HuH-7.5 (cell line): ENCODE results near the gene DDX1.
"Not testable (repeated sequence)": the region's sequence is repeated elsewhere in the genome, so short reads cannot be mapped to it uniquely, and the experiment has no call there.

ENCODE experiments used
- DNase-seq: peaks from one replicate; pipeline ENCODE4 v3.0.0; 2011; ENCODE audit warnings: low spot score

Gene DDX1

DNA sequence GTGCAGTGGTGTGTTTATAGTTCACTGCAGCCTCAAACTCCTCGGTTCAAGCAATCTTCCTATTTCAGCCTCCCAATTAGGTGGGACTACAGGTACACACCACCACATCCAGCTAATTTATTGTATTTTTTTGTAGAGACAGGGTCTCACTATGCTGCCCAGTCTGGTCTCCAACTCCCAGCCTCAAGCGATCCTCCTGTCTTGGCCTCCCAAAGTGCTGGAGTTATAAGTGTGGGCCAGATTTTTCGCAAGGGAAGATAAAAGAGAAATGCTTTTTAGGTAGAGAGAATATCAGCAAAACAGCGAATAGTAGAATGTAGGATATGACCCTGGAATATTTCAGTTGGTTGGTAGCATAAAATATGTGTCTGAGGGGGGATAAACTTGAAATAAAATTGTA lies 4.3 kb downstream of the DDX1 start:
- no peak for DNase-seq

DNA sequence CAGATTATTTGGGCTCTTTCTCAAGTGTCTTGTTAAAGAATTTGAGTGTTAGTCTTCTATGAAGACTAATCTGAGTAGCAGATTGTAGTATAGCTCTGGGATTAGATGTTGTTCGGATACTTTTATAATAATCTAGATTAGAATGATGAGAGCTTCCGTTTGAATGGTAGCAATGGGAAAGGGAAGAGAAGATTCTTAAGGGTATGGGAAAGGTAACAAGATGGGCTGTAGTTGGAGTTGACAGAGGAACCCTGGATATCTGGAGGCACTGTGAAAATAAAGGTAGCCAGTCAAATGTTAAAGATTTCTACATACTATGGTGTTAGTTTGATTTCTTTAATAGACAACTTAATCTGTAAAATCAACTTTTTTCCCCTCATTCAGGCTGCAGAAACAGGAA lies 4.7 kb downstream of the DDX1 start:
- no peak for DNase-seq

DNA sequence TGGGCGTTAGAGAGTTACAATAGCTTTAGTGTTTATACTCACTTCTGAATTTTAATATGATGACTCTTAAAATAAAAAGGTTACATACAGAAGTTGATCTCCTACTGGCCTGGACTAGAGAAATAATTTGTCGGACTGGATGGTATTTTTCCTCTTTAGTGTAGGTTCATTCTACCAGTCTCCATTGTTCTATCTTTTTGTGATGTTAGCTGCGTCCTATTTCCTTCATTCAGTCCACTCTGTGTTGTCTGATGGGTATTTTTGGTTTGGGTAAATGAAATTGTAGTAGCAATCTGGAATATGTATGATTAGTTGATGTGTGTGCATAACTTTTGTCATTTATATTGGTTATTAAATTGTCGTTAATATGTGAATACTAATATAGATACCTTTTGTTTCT lies 5.3 kb downstream of the DDX1 start:
- DNase-seq = no peak

- DNase-seq = no peak
Measured at GRCh38 chr2:15599994-15600393, 8.3 kb downstream of the DDX1 start.

DNA sequence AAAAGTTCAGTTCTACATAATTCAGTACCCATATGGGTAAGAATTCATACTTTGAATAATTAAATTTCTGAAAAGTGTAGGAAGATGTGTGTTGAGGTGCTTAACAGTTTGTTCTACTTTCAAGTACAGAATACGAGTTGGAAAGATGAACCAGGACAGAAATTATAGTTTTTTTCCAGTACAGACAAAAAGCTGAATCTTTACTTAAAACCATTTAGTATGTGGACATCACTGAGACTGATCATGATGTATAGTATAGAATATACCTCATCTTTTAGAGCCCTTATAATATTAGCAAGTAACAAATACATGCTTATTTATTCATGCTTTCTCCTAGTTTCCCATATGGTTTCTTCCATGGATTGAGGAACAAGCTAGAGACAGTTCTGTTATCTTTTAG lies 10.0 kb downstream of the DDX1 start:
- no peak for DNase-seq

- DNase-seq = no peak
Measured at GRCh38 chr2:15602393-15602792, 10.7 kb downstream of the DDX1 start.

- no peak for DNase-seq
Measured at GRCh38 chr2:15603044-15603765, 11.5 kb downstream of the DDX1 start.

- no peak for DNase-seq
Measured at GRCh38 chr2:15603948-15604347, 12.3 kb downstream of the DDX1 start.

DNA sequence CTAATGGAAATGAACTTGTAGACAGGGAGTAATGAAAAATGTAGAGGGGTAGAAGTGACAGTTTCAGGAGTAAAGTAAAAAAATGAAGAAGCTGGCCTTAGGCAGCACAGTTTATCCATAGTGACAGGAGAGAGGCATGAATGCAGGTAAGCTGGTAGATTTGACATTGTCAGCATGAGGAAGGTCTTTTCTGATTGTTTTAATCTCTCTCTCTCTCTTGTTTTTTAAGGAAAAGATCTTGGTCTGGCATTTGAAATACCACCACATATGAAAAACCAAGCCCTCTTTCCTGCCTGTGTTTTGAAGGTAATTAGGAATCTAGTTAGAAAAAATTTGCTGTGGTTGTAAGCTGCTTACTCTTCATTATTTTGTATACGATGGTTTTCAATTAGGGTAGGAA lies 14.1 kb downstream of the DDX1 start:
- DNase-seq = no peak

DNA sequence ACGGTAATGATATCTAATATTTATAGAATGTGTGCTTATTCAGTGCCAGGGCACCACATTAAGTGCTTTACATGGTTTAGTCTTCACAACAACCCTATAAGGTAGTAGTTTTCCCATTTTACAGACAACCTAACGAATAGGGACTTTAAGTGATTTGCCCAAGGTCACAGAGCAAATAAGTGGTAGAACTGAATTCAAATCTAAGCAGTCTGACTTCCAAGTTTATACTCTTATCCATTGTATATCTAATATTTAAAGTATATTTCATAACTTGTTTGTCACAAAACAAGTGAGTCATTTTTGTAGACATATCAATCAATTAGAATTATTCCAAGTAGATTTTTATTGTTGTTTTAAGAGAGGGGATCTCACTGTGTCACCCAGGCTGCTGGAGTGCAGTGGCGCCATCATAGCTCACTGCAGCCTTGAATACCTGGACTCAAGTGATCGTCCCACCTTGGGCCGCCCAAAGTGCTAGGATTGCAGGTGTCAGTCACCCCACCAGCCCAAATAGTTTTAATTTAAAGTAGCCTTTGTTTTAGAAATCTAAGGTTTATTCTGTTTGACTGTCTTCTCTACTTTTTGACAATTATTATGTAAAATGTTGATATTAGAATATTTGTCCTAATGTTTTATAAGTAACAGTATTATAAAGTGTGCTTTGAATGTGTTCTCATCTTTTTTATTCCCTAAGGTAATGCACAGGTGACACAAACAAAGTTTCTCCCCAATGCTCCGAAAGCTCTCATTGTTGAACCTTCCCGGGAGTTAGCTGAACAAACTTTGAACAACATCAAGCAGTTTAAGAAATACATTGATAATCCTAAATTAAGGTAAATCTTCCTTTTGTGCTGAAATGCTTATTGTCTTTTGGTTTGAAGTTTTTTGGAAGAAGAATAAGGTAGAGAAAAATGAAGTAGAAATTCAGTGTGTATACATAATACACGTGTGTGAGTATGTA lies 15.1 kb downstream of the DDX1 start:
- DNase-seq = no peak

GRCh38 chr2:15607709-15608391 lies 16.2 kb downstream of the DDX1 start:
- DNase-seq = no peak

GRCh38 chr2:15608392-15608761 lies 16.7 kb downstream of the DDX1 start:
- no peak for DNase-seq

GRCh38 chr2:15609341-15610042 lies 17.8 kb downstream of the DDX1 start:
- DNase-seq = no peak

GRCh38 chr2:15610430-15610952 lies 18.8 kb downstream of the DDX1 start:
- DNase-seq = no peak

GRCh38 chr2:15612101-15612500 lies 20.4 kb downstream of the DDX1 start:
- not testable (repeated sequence) for DNase-seq

DNA sequence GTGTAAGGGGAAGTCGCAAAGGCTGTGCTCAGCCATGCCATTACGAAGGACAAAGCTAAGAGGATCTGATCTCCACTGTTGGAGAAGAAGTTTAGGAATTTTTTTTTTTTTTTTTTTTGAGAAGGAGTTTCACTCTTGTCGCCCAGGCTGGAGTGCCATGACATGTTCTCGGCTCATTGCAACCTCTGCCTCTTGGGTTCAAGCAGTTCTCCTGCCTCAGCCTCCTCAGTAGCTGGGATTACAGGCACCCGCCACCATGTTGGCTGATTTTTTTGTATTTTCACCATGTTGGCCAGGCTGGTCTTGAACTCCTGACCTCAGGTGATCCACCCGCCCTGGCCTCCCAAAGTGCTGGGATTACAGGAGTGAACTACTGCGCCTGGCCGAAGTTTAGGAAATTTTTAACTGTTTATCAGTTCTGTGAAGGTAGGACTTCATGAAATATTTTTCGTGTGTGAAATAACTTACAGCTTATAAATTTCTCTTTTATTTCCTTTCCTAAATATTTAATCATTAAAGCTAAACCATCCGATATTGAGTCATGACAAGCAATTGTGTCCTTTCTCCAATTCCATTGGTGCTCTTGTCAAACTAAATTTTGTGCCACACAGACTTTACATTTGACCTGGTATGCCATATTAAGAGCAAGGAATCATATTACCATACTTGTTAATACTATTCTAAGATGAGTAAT lies 22.2 kb downstream of the DDX1 start:
- DNase-seq = no peak

GRCh38 chr2:15614545-15615300 lies 23.1 kb downstream of the DDX1 start:
- DNase-seq = no peak

DNA sequence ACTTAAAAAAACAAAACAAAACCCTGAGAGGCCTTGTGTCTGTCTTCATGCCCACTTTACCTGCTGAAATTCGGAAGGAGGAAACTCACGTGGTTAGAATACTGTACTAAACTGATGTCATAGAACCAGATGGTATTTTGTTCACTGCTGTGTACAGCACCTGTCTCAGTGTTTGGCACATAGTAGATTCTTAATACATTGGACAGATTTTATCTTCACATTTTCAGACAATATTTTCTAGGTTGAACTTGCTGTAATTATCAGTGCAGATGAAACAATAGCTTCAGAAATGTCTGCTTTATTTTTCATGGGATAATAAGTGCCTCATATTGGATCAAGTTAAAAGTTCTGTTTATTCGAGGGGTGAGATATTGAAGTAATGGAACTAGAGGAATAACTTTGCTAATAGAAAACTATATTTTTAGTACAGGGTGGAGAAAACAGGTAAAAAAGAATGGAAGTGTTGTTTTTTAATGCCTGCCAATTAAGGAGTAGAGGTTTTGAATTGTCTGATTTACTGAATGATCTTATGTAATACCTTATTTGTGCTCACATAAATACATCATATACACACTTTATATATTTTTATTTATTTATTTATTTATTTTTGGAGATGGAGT lies 23.7 kb downstream of the DDX1 start:
- no peak for DNase-seq

- DNase-seq = no peak
Measured at GRCh38 chr2:15616429-15616828, 24.8 kb downstream of the DDX1 start.
